ENCODE results near the gene SH2D5. TPM values are rescaled to one million over a fixed set of nuclear protein-coding genes. Genes with fewer than 3 reads are reported as not detected.

Gene SH2D5
- total RNA-seq, 2 donors from 2014 or later, result 0.14 to 2.1 TPM

DNA sequence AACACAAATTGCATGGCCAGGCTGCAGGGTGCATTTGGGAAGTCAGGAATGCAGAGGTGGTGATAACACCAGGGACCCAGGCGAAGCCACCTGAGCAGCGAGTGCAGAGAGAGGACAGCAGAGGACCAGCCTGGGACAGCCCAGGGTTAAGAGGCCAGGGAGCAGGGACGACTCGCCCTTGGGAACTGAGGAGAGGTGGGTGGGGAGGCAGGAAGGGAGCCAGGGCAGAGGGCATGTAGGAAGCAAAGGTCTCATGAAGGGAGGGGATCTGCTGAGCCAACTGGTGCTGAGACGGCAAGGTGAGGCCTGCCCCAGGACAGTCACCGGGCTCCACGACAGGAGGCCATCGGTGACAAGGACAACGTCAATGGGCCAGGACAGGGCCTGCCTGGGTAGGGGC is 31.1 kb downstream of the SH2D5 start:
- no peak for DNase-seq (ENCODE audit: low spot score)
- intact Hi-C loops (cut with DNase I), result no loop called here

DNA sequence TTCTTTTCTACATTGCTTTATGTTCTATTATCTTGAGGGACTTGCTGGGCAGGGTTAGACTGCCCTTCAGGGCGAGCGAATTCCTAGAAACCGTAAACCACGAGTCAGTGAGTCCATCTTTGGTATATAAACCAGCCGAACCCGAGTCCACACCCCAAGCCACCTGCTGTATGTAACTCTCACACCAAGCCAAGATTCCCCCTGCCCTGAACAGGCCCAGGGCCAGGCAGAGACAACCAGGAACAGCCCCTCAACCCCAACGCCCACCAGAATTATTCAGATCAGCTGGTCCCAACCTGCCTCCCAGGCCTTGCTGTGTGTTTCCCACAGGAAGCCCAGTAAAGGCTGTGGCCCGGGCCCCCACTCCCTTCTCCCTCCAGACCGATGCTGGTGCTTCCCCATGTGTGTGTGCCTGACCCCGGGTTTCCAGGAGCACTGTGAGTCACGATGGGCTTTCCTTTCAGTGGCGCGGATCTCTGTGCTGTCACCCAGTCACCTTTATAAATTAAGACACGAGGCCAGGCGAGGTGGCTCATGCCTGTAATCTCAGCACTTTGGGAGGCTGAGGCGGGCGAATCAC is 31.8 kb downstream of the SH2D5 start:
- no peak for DNase-seq (ENCODE audit: low spot score)
- intact Hi-C loops (cut with DNase I), result no loop called here

DNA sequence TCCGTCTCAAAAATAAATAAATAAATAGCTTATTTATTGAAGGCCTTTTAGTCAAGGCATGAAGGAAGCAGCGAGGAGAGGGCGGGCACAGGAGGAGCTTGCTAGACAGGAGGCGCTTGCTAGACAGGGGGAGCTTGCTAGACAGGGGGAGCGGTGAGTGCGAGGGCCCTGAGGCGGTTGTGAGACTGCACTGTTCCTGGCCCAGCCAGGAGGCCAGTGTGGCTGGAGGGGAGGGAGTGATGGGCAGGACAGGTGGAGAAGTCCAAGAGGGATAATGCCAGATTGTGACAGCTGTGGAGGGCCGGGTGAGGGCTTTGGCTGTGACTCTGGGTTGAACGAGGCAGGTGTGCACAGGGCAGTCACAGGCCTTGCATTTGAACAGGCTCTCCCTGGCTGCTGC is 32.9 kb downstream of the SH2D5 start:
- no peak for DNase-seq (ENCODE audit: low spot score)
- intact Hi-C loops (cut with DNase I), result loop anchor here (5.0 kb wide), 1 partner anchor 498 kb away; no protein-coding TSS in a partner anchor

DNA sequence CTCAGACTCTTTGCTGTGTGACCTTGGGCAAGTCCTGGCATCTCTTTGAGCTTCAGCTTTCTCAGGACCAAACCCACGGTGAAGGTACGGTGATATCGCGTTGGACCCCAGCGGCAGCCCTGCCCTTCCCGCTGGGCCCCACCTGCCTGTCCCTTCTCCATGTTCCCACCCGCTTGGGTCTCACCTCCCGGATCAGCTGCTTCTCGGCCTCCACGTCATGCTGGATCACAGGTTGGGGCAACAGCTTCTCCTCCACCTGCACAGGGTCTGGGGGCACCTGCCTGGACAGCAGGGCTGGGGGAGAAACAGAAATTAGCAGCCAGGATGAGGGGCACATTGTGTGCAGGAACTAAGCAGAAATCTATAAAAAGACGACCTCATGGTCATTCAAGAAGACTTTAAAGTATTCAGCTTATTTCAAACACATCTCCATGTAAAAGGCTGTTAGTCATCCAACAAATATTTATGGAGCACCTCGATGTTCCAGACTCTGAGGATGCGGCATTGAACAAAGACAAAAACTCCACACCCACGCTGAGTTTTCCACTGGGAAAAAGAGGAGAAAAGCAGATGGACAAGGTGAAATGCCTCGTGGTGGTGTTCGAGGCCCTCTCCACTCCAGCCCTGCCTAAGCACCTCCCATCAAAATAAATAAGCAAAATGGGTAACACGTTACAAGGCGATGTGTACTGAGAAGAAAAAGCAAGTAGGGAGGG is 34.1 kb downstream of the SH2D5 start:
- DNase-seq (ENCODE audit: low spot score), result no peak
- intact Hi-C loops (cut with DNase I), result loop anchor here (5.0 kb wide), 1 partner anchor 499 kb away; no protein-coding TSS in a partner anchor

GRCh38 chr1:20697563-20697962 is 34.9 kb downstream of the SH2D5 start:
- no peak for DNase-seq (ENCODE audit: low spot score)

DNA sequence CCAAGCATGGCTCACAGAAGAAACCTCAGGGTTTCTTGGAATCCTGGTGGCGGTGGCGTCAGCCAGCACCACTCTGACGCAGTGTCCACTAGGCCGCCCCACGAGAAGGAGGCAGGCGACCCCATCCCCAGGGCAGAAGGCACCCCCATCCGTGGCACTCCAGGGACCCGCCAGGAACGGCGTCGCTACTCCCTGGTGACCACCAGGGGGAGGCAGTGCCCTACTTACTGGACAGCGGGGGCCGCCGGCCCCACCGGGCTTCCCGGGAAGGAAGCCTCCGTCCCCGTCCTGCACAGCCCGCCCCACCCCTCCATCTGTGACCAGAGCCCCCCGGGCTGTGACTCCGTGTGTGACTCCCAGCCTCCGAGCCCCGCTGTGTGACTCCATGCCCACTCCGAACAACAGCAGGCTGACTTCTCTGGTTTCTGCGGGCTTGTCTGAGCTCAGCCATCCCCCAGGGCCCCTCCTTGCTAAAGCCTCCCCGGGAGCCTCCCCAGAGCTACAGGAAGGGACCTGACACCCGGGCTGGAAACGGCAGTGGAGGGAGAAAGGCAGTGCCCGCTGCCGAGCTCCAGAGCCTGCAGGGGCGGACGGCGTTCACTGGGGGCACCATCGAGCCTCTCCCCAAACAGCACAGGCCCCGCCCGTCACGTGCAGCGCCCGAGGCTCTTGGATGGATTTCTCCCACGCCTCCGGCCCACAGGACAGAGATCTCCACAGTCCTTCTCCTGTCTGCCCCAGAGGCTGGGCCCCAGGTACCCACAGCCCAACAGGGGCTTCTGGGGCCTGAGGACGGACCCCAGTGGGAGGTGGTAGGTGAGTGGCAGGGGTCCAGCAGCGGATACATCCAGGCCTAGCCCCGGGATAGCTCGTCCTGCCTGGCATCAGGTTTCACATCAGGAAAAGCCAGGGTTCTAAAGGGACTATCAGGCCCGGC is 35.8 kb downstream of the SH2D5 start:
- intact Hi-C loops (cut with DNase I), result loop anchor here (5.0 kb wide), 1 partner anchor 501 kb away; no protein-coding TSS in a partner anchor
- peak; percentile 96 for DNase-seq (ENCODE audit: low spot score)

More at GRCh38 chr1:20697563-20697962, 34.9 kb downstream of the SH2D5 start:
- intact Hi-C loops (cut with DNase I), result loop anchor here (5.0 kb wide), 1 partner anchor 500 kb away; no protein-coding TSS in a partner anchor

- intact Hi-C loops (cut with DNase I), result loop anchor here (5.0 kb wide), 1 partner anchor 502 kb away; no protein-coding TSS in a partner anchor
Observed at GRCh38 chr1:20695515-20695914, 37.0 kb downstream of the SH2D5 start.

DNA sequence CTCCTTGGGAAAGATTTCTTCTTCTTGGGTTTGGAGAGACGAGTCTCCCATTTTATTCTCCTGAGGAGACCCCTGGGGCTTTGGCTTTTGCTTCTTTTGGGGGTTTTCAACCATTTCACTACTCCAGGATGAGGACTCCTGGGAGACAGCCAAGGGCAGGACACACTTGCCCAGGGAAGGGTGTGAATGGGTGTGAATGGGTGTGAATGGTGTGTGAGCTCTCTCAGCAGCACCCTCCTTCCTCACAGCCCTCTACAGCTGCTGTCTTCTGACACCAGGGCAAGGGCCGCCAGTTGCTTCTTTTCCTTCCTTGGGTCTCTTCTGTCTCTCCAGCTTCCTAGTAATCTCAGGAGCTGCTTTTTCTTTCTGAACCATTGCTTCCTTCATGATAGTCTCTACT is 38.9 kb downstream of the SH2D5 start:
- intact Hi-C loops (cut with DNase I), result no loop called here
- DNase-seq (ENCODE audit: low spot score), result no peak

More at GRCh38 chr1:20695515-20695914, 37.0 kb downstream of the SH2D5 start:
- no peak for DNase-seq (ENCODE audit: low spot score)

DNA sequence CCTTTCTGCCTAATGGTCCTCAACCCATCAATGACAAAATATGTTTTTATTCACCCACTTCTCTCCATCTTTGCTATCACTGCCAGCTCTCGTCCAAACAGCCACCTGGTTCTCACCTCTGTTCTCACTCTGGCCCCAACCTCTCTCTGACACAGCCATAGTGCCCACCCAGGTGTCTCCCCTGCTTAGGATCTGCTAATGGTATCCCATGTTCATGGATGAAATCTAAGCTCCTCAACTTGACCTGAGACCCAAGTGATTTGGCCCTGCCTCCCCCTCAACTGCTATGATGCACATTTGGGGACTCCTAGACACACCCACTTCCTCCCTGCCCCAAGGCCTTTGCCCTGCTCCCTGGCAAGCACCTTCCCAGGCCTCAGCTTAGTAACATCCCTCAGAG is 40.6 kb downstream of the SH2D5 start:
- intact Hi-C loops (cut with DNase I), result no loop called here
- DNase-seq (ENCODE audit: low spot score), result no peak

DNA sequence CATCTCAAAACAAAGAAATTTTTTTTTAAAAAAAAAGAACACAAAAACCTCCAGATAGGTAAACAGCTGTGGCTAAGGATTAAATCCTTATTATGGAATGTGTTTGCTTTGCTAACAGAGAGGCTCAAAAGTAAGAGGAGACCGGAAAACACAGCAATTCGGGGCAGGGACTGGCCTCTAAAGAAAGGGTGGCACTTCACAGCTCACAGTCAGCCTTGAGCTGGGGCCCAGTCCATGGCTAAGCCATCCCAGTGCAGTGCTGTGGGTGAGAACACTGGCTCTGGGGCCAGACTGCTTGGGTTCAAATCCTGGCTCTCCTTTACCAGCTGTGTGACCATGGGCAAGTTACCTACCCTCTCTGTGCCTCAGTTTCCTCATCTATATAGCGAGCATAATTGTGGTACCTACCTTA is 42.9 kb downstream of the SH2D5 start:
- DNase-seq (ENCODE audit: low spot score), result no peak
- intact Hi-C loops (cut with DNase I), result no loop called here

DNA sequence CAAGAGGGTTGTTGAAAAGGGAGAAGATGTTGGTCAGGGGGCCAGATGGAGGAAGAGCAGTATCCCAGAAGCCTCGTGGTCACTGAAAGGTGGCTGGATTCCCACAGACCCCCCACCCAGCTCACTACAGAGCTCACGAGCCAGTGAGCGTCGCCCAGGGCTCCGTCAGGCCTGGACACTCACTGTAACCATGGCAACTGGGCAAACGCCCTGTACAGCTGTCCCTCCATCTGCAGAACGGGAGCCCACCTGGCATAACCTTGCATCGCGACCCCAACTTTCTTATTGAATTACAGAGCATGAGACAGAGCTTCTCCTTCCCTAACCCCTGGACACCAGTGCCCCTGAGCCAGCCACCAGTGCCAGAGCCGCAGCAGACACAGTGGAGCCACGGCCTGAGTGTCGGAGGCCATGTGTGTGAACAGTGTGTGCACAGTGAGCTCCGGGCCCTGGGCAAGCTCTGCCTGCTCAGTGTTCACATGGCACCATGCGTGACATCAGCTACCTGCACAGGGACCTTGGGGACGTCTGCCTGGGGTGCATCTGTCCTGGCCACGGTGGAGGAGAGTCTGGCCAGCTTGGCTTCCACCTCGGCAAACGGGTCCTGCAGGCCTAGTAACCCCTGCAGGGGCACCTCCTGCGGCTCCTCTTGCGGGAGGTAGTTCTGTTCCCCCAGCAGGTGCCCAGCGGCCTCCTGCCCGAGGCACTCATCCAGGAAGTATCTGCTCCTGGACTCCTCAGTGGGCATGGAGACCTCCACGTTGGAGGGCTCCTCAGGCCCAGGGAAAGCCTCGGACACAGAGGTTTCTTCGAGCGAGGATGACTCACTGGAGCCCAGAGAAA is 45.4 kb downstream of the SH2D5 start:
- no peak for DNase-seq (ENCODE audit: low spot score)
- intact Hi-C loops (cut with DNase I), result no loop called here

DNA sequence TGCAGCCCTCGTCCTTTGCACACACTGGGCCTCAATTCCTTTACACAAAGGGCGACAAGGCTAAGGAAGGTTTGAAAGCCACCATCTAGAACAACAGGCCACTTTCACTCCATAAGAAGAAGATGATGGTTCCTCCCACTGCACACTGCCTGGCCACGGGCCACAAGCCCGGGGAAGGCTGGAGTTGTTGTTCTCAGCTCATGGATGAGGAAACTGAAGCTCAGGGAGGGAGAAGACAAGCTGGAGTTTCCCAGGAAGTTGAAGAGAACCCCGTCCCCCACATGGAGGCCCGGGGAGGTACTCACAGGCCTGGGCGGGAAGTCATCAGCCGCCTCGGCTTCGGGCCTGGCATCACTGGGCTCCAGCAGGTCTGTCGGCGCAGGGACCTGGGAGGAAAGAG is 46.8 kb downstream of the SH2D5 start:
- peak; percentile 77 for DNase-seq (ENCODE audit: low spot score)
- intact Hi-C loops (cut with DNase I), result no loop called here

DNA sequence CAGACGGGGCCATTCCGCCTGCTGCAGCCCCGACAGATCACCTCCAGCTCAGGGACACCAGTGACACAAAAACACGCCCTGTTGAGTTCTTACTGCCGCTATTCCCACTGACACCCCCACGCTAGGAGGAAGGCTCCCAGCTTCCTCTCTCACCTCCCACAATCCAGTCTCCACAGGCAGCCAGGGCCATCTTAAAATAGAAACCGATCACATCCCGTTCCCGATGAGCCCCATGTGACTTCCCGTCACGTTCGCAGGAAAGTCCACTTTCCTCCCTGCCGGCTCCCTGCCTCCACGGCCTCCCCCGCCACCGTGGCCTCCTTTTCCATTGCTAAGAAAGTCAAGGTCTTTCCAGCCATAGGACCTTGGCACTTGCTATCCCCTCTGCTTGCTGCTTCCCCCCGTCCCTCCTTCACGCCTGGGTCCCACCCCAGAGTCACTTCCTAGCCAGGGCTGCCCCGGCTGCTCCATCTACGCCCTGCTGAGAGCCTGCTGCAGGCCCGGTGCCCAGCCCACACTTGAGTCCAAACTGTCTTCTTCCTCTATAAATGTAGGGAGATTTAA is 47.3 kb downstream of the SH2D5 start:
- DNase-seq (ENCODE audit: low spot score), result no peak
- intact Hi-C loops (cut with DNase I), result no loop called here

- intact Hi-C loops (cut with DNase I), result no loop called here
- DNase-seq (ENCODE audit: low spot score), result no peak
Observed at GRCh38 chr1:20684651-20685050, 47.9 kb downstream of the SH2D5 start.

DNA sequence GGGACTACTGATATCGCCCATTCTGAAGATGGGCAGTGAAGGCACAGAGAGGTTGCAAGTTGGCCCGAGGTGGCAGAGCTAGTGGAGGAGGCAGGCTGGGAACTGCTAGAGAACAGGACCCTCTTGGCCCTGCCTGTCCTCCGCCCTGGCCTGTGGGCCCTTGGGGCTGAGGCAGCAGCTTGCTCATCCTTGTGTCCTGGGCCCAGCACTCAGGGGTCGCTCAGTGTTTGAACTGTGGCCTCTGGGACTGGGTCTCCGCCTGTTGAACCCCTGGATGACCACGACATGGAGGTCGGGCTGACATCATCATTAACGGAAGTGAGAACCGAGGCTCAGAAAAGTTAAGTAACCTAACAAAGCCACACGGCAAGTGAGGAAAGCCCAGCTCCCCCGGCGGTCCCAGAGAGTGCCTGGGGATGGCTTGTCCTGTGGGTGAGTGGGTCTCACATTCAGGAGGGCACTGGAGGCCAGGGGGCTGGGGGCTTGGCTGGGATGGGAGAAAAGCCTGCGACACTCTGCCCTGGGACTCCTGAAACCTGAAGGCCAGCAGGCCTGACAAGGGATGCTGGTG is 48.4 kb downstream of the SH2D5 start:
- DNase-seq (ENCODE audit: low spot score), result no peak
- intact Hi-C loops (cut with DNase I), result no loop called here

GRCh38 chr1:20683614-20684013 is 48.9 kb downstream of the SH2D5 start:
- DNase-seq (ENCODE audit: low spot score), result no peak
- intact Hi-C loops (cut with DNase I), result no loop called here

GRCh38 chr1:20682571-20683236 is 49.8 kb downstream of the SH2D5 start:
- intact Hi-C loops (cut with DNase I), result no loop called here
- no peak for DNase-seq (ENCODE audit: low spot score)

DNA sequence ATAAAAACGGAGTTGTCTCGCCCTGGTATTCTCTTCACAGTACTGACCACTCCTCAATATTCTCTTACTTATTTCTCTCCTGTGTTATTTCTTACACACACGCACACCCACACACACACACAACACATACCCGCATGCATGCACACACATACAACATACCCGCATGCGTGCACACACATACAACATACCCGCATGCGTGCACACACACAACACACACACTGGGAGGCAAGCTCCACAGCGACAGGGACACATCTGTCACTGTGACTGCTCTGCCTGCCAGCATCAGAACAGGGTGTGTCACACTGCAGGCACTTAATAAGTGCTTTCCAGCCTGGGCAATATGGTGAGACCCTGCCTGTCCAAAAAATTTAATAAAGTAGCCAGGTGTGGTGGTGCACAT is 50.5 kb downstream of the SH2D5 start:
- intact Hi-C loops (cut with DNase I), result no loop called here
- DNase-seq (ENCODE audit: low spot score), result no peak
